Endodermal cell (in vitro differentiated cells): ENCODE results near the gene INAFM2. TPM values are rescaled to one million over a fixed set of nuclear protein-coding genes. Genes with fewer than 3 reads are reported as not detected.

Source experiments
- DNase-seq: peaks from one replicate; pipeline ENCODE4 v3.0.0-alpha.2; 2017
- H3K27ac ChIP-seq: 2 replicates; pipeline ENCODE4 v1.5.1; 2013; ENCODE audit warnings: mild to moderate bottlenecking, low read depth, low read length, moderate library complexity
- H3K27me3 ChIP-seq: 2 replicates; pipeline ENCODE4 v1.6.1; 2013; ENCODE audit warnings: mild to moderate bottlenecking, low read length, moderate library complexity; ENCODE audit not compliant: insufficient read depth, control insufficient read depth, poor library complexity, severe bottlenecking
- H3K36me3 ChIP-seq: 2 replicates; pipeline ENCODE4 v1.7.0; 2013; ENCODE audit warnings: mild to moderate bottlenecking, low read length, moderate library complexity; ENCODE audit not compliant: control insufficient read depth, insufficient read depth
- H3K4me1 ChIP-seq: one replicate; pipeline ENCODE4 v1.7.0; 2013; ENCODE audit warnings: low read length; ENCODE audit not compliant: control insufficient read depth, insufficient read depth
- H3K4me3 ChIP-seq: 2 replicates; pipeline ENCODE4 v1.5.1; 2013; ENCODE audit warnings: mild to moderate bottlenecking, low read length, moderate library complexity
- H3K9ac ChIP-seq: 2 replicates; pipeline ENCODE4 v1.6.1; 2013; ENCODE audit warnings: mild to moderate bottlenecking, low read length, moderate library complexity; ENCODE audit not compliant: poor library complexity, severe bottlenecking; ENCODE audit errors: extremely low read depth
- H3K9me3 ChIP-seq: 2 replicates; pipeline ENCODE4 v1.6.1; 2013; ENCODE audit warnings: mild to moderate bottlenecking, low read length, moderate library complexity; ENCODE audit not compliant: control insufficient read depth
- H3K27ac Mint-ChIP-seq: 2 replicates; pipeline ENCODE4 v1.8.0; 2020; ENCODE audit warnings: mixed read lengths
- H3K27me3 Mint-ChIP-seq: 2 replicates; pipeline ENCODE4 v1.8.0; 2021; ENCODE audit warnings: mild to moderate bottlenecking, mixed read lengths; ENCODE audit not compliant: insufficient read depth
- H3K36me3 Mint-ChIP-seq: 2 replicates; pipeline ENCODE4 v1.8.0; 2020; ENCODE audit warnings: low read depth, mixed read lengths
- H3K4me1 Mint-ChIP-seq: 2 replicates; pipeline ENCODE4 v1.8.0; 2020; ENCODE audit warnings: mixed read lengths
- H3K4me3 Mint-ChIP-seq: 2 replicates; pipeline ENCODE4 v1.8.0; 2020; ENCODE audit warnings: mild to moderate bottlenecking, moderate library complexity, mixed read lengths
- H3K9me3 Mint-ChIP-seq: 2 replicates; pipeline ENCODE4 v1.8.0; 2020; ENCODE audit warnings: mild to moderate bottlenecking, mixed read lengths
- CTCF ChIP-seq: fragments of 200-600 bp; sonication (generic); conservative IDR thresholded peaks from 2 replicates; pipeline ENCODE4 v1.5.0; 2021; ENCODE audit warnings: antibody characterized with exemption, mild to moderate bottlenecking
- WGBS, 2 experiments: methylation state at CpG; one replicate each; pipeline versions ENCODE4 v1.1.5 to v1.1.7; 2013; ENCODE audit warnings: missing lambda C conversion rate in 2 of 2, mixed read lengths in 1 of 2; ENCODE audit not compliant: insufficient coverage in 1 of 2, insufficient read length in 1 of 2; 5-methylcytosine and 5-hydroxymethylcytosine counted together
- long read RNA-seq, 4 experiments: library from polyadenylated mRNA in 2 of 4; library from RNA in 1 of 4; library from capped mRNA in 1 of 4; stranded (forward) in 3 of 4; unstranded in 1 of 4; transcript quantifications; one replicate each; pipeline ENCODE4 v2.0.0, GENCODE V29; 2020 to 2021; ENCODE audit warnings: inconsistent platforms in 1 of 4
- polyA plus RNA-seq, 2 experiments: library from polyadenylated mRNA; stranded (reverse); fragments of 50-300 nt; gene quantifications; one replicate each; pipeline ENCODE4 v1.2.3, GENCODE V29; 2013
- total RNA-seq, 2 donors: library from RNA; stranded (reverse); fragmentation: NEBNext Ultra II Directional in 1 of 2; extraction: Animal tissue kit (Norgen Biotek cat#: 25700) in 1 of 2; gene quantifications; 2 replicates in 1 of 2; 3 replicates in 1 of 2; pipeline ENCODE4 v1.2.1, GENCODE V29; 2021

INAFM2 gene
- 1 to 10 TPM; 4.6 to 8.6 TPM for total RNA-seq
- 22.2 TPM for polyA plus RNA-seq (2013, experiment 1 of 2)
- 19.8 TPM for polyA plus RNA-seq (2013, experiment 2 of 2)
- long read RNA-seq, experiment 1, partial matches to known transcripts, result 0 of 1 reads
- long read RNA-seq, experiment 1, other reads (novel, unspliced or antisense), result 0 of 1 reads
- long read RNA-seq, experiment 2, transcript INAFM2-202 (1 exons, 3,052 nt), result major isoform, 20 of 21 reads
- long read RNA-seq, experiment 2, partial matches to known transcripts, result 0 of 21 reads
- long read RNA-seq, experiment 2, other reads (novel, unspliced or antisense), result 0 of 21 reads
- long read RNA-seq, experiment 3, result 0 reads
- long read RNA-seq, experiment 4, result 0 reads

GRCh38 chr15:40323239-40323952, at the start of gene INAFM2:
TSS of gene INAFM2 (plus strand) at chr15:40323692. CDS start at chr15:40324056, 364 bp downstream.
- no peak within 1 kb of the TSS for H3K27ac Mint-ChIP-seq
- H3K9me3 Mint-ChIP-seq, result no peaks in the 10 kb centered on the region
- Histone ChIP-seq H3K9me3 (no peaks in the 10 kb centered on the region), H3K36me3 (no peaks in the 10 kb centered on the region), H3K27ac (no peak within 1 kb of the TSS), H3K4me1 (no peaks in the 10 kb centered on the region), H3K4me3 (peak within 1 kb of the TSS; percentile 74), H3K27me3 (peaks cover 58% of the 10 kb centered on the region), H3K9ac (no peak within 1 kb of the TSS)
- DNase-seq, result peak; percentile 98
- WGBS, 2 experiments, result 0% methylated on average over 22 to 103 of the region's 103 CpGs
- H3K36me3 Mint-ChIP-seq, result no peaks in the 10 kb centered on the region
- peak; percentile 80 for TF ChIP-seq CTCF
- H3K27me3 Mint-ChIP-seq, result peaks cover 64% of the 10 kb centered on the region
- H3K4me1 Mint-ChIP-seq, result peaks cover 17% of the 10 kb centered on the region
- peak within 1 kb of the TSS; percentile 52 for H3K4me3 Mint-ChIP-seq

GRCh38 chr15:40274350-40275274, 48.9 kb upstream of the INAFM2 start:
- Mint-ChIP-seq H3K4me1 (peaks cover 13% of the 10 kb centered on the region), H3K4me3 (no peak overlapping the region), H3K27ac (peak overlapping the region; percentile 72), H3K27me3 (peaks cover 21% of the 10 kb centered on the region), H3K9me3 (no peaks in the 10 kb centered on the region), H3K36me3 (peaks cover 10% of the 10 kb centered on the region)
- H3K36me3 ChIP-seq, result no peaks in the 10 kb centered on the region
- no peaks in the 10 kb centered on the region for H3K4me1 ChIP-seq
- DNase-seq, result peak; percentile 96
- H3K9me3 ChIP-seq, result no peaks in the 10 kb centered on the region
- H3K27me3 ChIP-seq, result peaks cover 18% of the 10 kb centered on the region
- 64 to 65% methylated on average over 15 to 26 of the region's 26 CpGs for WGBS, 2 experiments
- peak; percentile 100 for TF ChIP-seq CTCF
- H3K9ac ChIP-seq, result no peak overlapping the region
- H3K27ac ChIP-seq, result no peak overlapping the region
- no peak overlapping the region for H3K4me3 ChIP-seq

GRCh38 chr15:40275523-40275922, 48.0 kb upstream of the INAFM2 start:
- H3K27me3 Mint-ChIP-seq, result peaks cover 30% of the 10 kb centered on the region
- H3K36me3 Mint-ChIP-seq, result peaks cover 10% of the 10 kb centered on the region
- DNase-seq, result no peak
- H3K9me3 ChIP-seq, result no peaks in the 10 kb centered on the region
- H3K4me3 ChIP-seq, result no peak overlapping the region
- H3K9me3 Mint-ChIP-seq, result no peaks in the 10 kb centered on the region
- WGBS, 2 experiments, result 89% methylated on average over 4 to 5 of the region's 5 CpGs
- no peak overlapping the region for H3K27ac Mint-ChIP-seq
- H3K4me1 ChIP-seq, result no peaks in the 10 kb centered on the region
- H3K9ac ChIP-seq, result no peak overlapping the region
- H3K27me3 ChIP-seq, result peaks cover 27% of the 10 kb centered on the region
- H3K4me3 Mint-ChIP-seq, result no peak overlapping the region
- peaks cover 13% of the 10 kb centered on the region for H3K4me1 Mint-ChIP-seq
- TF ChIP-seq CTCF, result no peak
- no peak overlapping the region for H3K27ac ChIP-seq
- no peaks in the 10 kb centered on the region for H3K36me3 ChIP-seq
